HG02870 (cell line): Measurements from ENCODE around the gene EHMT1.

ENCODE experiments used
- ATAC-seq: cut with Tn5 transposase; IDR thresholded peaks from one replicate; pipeline ENCODE4 v1.9.1; 2021; ENCODE audit warnings: mild to moderate bottlenecking, moderate library complexity; ENCODE audit not compliant: unreplicated experiment

The EHMT1 gene

GRCh38 chr9:137817236-137818200, 198.7 kb downstream of the EHMT1 start:
- no peak for ATAC-seq

- no peak for ATAC-seq
These were observed 199.5 kb downstream of the EHMT1 start for GRCh38 chr9:137818286-137818685.

GRCh38 chr9:137820161-137820855, 201.5 kb downstream of the EHMT1 start:
- no peak for ATAC-seq

- ATAC-seq = no peak
These were observed 205.4 kb downstream of the EHMT1 start for GRCh38 chr9:137823986-137824771.

GRCh38 chr9:137825324-137825989, 206.7 kb downstream of the EHMT1 start:
- ATAC-seq = no peak

GRCh38 chr9:137827908-137828526, 209.2 kb downstream of the EHMT1 start:
- no peak for ATAC-seq

GRCh38 chr9:137828527-137829259, 209.9 kb downstream of the EHMT1 start:
- no peak for ATAC-seq

- ATAC-seq = no peak
These were observed 210.6 kb downstream of the EHMT1 start for GRCh38 chr9:137829260-137829996.

GRCh38 chr9:137832191-137832700, 213.4 kb downstream of the EHMT1 start:
- no peak for ATAC-seq

- ATAC-seq = no peak
These were observed 214.2 kb downstream of the EHMT1 start for GRCh38 chr9:137832830-137833590.

GRCh38 chr9:137833721-137834613, 215.2 kb downstream of the EHMT1 start:
- ATAC-seq = no peak

- no peak for ATAC-seq
These were observed 216.2 kb downstream of the EHMT1 start for GRCh38 chr9:137834846-137835546.

- ATAC-seq = no peak
These were observed 217.5 kb downstream of the EHMT1 start for GRCh38 chr9:137836151-137836830.

- ATAC-seq = no peak
These were observed 218.0 kb downstream of the EHMT1 start for GRCh38 chr9:137836831-137837241.

GRCh38 chr9:137837345-137838278, 218.8 kb downstream of the EHMT1 start:
- ATAC-seq = no peak
